Uterus (tissue), 2 donors: ENCODE results near the gene PTGIR.

Experiments used
- CTCF ChIP-seq, 4 experiments: fragments of 200-600 bp in 2 of 4; fragments of 450-650 bp in 2 of 4; sonication (generic) in 2 of 4; IDR thresholded peaks; one replicate each; pipeline ENCODE4 v1.5.1; 2016 to 2019; ENCODE audit warnings: antibody characterized with exemption in 4 of 4, mild to moderate bottlenecking in 2 of 4, moderate library complexity in 1 of 4
- POLR2A ChIP-seq, 2 donors: fragments of 450-650 bp; IDR thresholded peaks; one replicate each; pipeline ENCODE4 v1.6.1; 2016; ENCODE audit warnings: antibody characterized with exemption in 2 of 2, mild to moderate bottlenecking in 1 of 2, moderate library complexity in 1 of 2

- no peak for TF ChIP-seq POLR2A (IDR thresholded peaks at IDR 0.05)
- TF ChIP-seq CTCF (IDR thresholded peaks at IDR 0.05) = no peak
Measured at GRCh38 chr19:46586294-46586693, 38.6 kb downstream of the PTGIR start.
